Endothelial cell of umbilical vein (primary cell): ENCODE data around the gene GGPS1.

Experiments used
- EZH2 ChIP-seq: IDR thresholded peaks from 2 replicates; pipeline ENCODE4 v1.6.1; 2012; ENCODE audit warnings: borderline replicate concordance, low read depth, mild to moderate bottlenecking, moderate library complexity, low read length, inconsistent platforms; ENCODE audit not compliant: severe bottlenecking
- GATA2 ChIP-seq: IDR thresholded peaks from 2 replicates; pipeline ENCODE4 v1.7.0; 2011; ENCODE audit warnings: low read depth, mild to moderate bottlenecking, moderate library complexity, mixed read lengths, low read length; ENCODE audit not compliant: insufficient read length, insufficient read depth
- JUN ChIP-seq: IDR thresholded peaks from 2 replicates; pipeline ENCODE4 v1.6.1; 2011; ENCODE audit warnings: borderline replicate concordance, low read depth; ENCODE audit not compliant: insufficient read length, insufficient read depth
- MYC ChIP-seq: IDR thresholded peaks from one replicate; pipeline ENCODE4 v1.6.1; 2011; ENCODE audit warnings: mild to moderate bottlenecking, low read depth, low read length
- POLR2A ChIP-seq: IDR thresholded peaks from 2 replicates; pipeline ENCODE4 v1.6.1; 2012; ENCODE audit warnings: low read depth, mild to moderate bottlenecking, control low read depth, low read length
- POLR2AphosphoS5 ChIP-seq: IDR thresholded peaks from 2 replicates; pipeline ENCODE4 v1.6.1; 2012; ENCODE audit warnings: low read depth, mild to moderate bottlenecking, control low read depth, low read length, moderate library complexity; ENCODE audit not compliant: insufficient read depth
- TF ChIP-seq, protein P1 (sequence below), 2 donors: IDR thresholded peaks; 1 replicate in 1 of 2; 2 replicates in 1 of 2; pipeline ENCODE4 v1.5.1; 2011; ENCODE audit warnings: low read length in 2 of 2, mild to moderate bottlenecking in 2 of 2, moderate library complexity in 2 of 2, control low read depth in 1 of 2, inconsistent platforms in 1 of 2, low read depth in 1 of 2; ENCODE audit not compliant: insufficient read depth in 1 of 2; ENCODE audit errors: extremely low read depth in 1 of 2
- TF ChIP-seq, protein P2 (sequence below): IDR thresholded peaks from 2 replicates; pipeline ENCODE4 v1.6.1; 2011; ENCODE audit not compliant: insufficient read depth, insufficient read length

DNA sequence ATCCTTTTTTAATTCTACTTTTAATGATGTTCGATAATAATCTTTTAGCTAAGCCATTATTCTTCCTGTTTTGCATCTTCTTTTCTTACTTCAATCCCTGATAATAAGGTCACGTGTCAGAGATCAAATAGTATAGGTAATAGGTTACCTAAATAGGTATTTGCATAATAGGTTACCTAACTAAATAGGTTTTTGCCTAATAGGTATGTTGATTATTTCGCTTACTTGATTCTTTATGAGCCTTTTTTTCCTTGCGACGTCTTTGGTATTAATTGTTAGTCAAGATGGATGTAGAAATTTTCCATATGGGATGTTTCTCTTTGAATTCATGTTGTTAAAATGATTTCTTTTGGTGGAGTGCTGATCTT, 2.5 kb downstream of the GGPS1 start:
- TF ChIP-seq, protein P1, sequence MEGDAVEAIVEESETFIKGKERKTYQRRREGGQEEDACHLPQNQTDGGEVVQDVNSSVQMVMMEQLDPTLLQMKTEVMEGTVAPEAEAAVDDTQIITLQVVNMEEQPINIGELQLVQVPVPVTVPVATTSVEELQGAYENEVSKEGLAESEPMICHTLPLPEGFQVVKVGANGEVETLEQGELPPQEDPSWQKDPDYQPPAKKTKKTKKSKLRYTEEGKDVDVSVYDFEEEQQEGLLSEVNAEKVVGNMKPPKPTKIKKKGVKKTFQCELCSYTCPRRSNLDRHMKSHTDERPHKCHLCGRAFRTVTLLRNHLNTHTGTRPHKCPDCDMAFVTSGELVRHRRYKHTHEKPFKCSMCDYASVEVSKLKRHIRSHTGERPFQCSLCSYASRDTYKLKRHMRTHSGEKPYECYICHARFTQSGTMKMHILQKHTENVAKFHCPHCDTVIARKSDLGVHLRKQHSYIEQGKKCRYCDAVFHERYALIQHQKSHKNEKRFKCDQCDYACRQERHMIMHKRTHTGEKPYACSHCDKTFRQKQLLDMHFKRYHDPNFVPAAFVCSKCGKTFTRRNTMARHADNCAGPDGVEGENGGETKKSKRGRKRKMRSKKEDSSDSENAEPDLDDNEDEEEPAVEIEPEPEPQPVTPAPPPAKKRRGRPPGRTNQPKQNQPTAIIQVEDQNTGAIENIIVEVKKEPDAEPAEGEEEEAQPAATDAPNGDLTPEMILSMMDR (IDR thresholded peaks at IDR 0.05; ENCODE audit: extremely low read depth in 1 of 2, insufficient read depth in 1 of 2, low read depth in 1 of 2, low read length in 2 of 2), result no peak
- TF ChIP-seq EZH2 (no peak), POLR2AphosphoS5 (no peak), GATA2 (no peak), POLR2A (no peak), MYC (no peak), JUN (no peak)
- TF ChIP-seq, protein P2, sequence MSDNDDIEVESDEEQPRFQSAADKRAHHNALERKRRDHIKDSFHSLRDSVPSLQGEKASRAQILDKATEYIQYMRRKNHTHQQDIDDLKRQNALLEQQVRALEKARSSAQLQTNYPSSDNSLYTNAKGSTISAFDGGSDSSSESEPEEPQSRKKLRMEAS, result no peak
